HG02759 (cell line): ENCODE data around the gene SLC25A11.

Experiments
- ATAC-seq: cut with Tn5 transposase; IDR thresholded peaks from one replicate; pipeline ENCODE4 v1.9.1; 2021; ENCODE audit warnings: mild to moderate bottlenecking, moderate library complexity; ENCODE audit not compliant: unreplicated experiment

Gene SLC25A11

DNA sequence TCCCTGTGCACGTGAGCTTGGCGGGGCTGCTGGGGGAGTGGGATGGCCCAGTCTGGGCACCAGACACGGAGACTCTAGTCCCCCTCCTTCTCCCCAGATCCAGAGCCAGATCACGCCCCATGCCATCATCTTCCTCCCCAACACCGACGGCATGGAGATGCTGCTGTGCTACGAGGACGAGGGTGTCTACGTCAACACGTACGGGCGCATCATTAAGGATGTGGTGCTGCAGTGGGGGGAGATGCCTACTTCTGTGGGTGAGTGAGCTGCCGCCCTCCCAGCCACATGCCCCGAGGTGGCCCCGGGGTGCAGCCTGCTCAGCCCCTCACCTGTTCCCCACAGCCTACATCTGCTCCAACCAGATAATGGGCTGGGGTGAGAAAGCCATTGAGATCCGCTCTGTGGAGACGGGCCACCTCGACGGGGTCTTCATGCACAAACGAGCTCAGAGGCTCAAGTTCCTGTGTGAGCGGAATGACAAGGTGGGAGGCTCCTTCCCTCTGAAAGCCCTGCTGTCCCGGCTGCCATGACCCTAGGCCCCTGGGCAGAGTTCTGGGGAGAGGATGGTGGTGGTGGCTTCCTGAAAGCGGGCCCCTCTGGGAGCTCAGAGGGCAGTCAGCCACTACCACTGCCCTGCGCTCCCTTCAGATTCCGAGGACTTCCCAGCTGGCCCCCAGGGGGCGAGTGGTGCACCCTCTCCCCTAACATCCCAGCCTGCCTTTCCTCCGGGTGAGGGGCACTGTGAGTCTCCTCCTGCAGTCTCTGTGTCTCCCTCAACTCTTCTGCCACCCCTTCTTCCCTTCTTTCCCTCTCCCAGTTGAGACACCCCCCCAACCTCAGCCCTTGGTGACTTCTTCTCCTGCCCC lies 43.3 kb downstream of the SLC25A11 start:
- ATAC-seq: no peak

DNA sequence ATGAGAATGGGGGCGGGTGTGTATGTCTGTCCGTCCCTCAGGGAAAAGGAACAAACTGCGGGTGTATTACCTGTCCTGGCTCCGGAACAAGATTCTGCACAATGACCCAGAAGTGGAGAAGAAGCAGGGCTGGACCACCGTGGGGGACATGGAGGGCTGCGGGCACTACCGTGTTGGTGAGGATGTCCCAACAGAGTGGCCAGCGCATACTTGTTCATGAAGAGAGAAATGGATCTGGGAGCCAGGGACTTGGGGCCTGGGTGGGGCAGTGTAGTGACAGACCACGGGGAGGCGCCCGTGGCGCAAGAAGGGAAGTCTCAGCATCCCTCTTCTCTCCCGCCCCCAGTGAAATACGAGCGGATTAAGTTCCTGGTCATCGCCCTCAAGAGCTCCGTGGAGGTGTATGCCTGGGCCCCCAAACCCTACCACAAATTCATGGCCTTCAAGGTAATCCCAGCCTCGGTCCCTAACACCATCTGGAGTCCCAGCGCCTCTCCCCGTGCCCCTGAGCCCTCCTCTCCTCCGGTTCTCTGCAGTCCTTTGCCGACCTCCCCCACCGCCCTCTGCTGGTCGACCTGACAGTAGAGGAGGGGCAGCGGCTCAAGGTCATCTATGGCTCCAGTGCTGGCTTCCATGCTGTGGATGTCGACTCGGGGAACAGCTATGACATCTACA lies 44.1 kb downstream of the SLC25A11 start:
- ATAC-seq: no peak

DNA sequence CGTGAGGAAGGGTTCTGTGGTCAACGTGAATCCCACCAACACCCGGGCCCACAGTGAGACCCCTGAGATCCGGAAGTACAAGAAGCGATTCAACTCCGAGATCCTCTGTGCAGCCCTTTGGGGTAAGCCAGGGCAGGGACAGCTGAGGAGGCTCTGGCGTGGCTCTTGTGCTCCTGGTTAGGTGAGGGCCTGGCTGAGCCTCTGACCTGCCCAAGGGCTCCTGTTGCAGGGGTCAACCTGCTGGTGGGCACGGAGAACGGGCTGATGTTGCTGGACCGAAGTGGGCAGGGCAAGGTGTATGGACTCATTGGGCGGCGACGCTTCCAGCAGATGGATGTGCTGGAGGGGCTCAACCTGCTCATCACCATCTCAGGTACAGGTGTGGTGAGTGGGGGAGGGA lies 44.7 kb downstream of the SLC25A11 start:
- no peak for ATAC-seq

GRCh38 chr17:4893721-4894560 lies 45.9 kb downstream of the SLC25A11 start:
- no peak for ATAC-seq

- ATAC-seq: no peak
Measured at GRCh38 chr17:4893272-4893671, 46.6 kb downstream of the SLC25A11 start.

- ATAC-seq: no peak
Measured at GRCh38 chr17:4892499-4893221, 47.2 kb downstream of the SLC25A11 start.

- no peak for ATAC-seq
Measured at GRCh38 chr17:4891411-4892410, 48.1 kb downstream of the SLC25A11 start.

DNA sequence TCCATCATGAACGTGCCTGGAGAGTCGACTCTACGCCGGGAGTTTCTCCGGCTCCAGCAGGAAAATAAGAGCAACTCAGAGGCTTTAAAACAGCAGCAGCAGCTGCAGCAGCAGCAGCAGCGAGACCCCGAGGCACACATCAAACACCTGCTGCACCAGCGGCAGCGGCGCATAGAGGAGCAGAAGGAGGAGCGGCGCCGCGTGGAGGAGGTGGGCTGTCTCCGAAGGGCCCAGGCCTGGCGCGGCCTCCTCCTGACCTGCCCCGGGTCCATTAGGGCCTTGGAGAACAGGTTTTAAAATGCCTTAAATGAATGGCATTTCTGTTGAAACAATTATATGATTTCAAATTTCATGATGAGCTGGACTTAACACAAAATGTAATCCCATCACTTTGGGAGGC lies 52.3 kb downstream of the SLC25A11 start:
- no peak for ATAC-seq
